A673 (cell line): ENCODE results near the gene PCDHGA12.
"Not testable (repeated sequence)": the region's sequence is repeated elsewhere in the genome, so short reads cannot be mapped to it uniquely, and the experiment has no call there.

ENCODE experiments used
- CTCF ChIP-seq: fragments of 300-800, 200-600 bp; sonication (generic); conservative IDR thresholded peaks from 2 replicates; pipeline ENCODE4 v1.5.1; 2017; ENCODE audit warnings: low read depth, mild to moderate bottlenecking, antibody characterized with exemption, low read length, moderate library complexity, mixed read lengths
- EZH2 ChIP-seq: fragments of 200-600 bp; sonication (generic); IDR thresholded peaks from 2 replicates; pipeline ENCODE4 v1.6.1; 2017; ENCODE audit warnings: borderline replicate concordance, low read depth, mild to moderate bottlenecking, mixed read lengths, antibody characterized with exemption, low read length; ENCODE audit not compliant: poor library complexity, severe bottlenecking

- TF ChIP-seq CTCF, EZH2: not testable (repeated sequence)
These were observed 42.6 kb upstream of the PCDHGA12 start, which contains the start of gene PCDHGB4 for GRCh38 chr5:141387557-141388311.
